Stimulated activated CD8-positive, alpha-beta memory T cell treated with anti-CD3 and anti-CD28 coated beads, Interleukin-15, amount 100 ng/mL, for 4 hours (primary cell): ENCODE measurements around the gene GRK5.
A peak's percentile ranks its signal among the peaks of the same experiment; 100 is the strongest.
"Not testable (repeated sequence)": the region's sequence is repeated elsewhere in the genome, so short reads cannot be mapped to it uniquely, and the experiment has no call there.

ENCODE experiments used
- DNase-seq, 2 donors: peaks; one replicate each; pipeline ENCODE4 v3.0.0-alpha.2; 2020; ENCODE audit warnings: low read depth in 2 of 2

Gene GRK5

GRCh38 chr10:119250641-119251314 is 43.4 kb downstream of the GRK5 start:
- no peak for DNase-seq

GRCh38 chr10:119251315-119251708 is 43.9 kb downstream of the GRK5 start:
- no peak for DNase-seq

GRCh38 chr10:119252051-119252465 is 44.7 kb downstream of the GRK5 start:
- no peak for DNase-seq

- DNase-seq, result no peak
Measured at GRCh38 chr10:119252470-119253151, 45.2 kb downstream of the GRK5 start.

GRCh38 chr10:119253433-119254174 is 46.2 kb downstream of the GRK5 start:
- DNase-seq, result no peak

GRCh38 chr10:119254335-119254734 is 47.0 kb downstream of the GRK5 start:
- no peak for DNase-seq

- no peak for DNase-seq
Measured at GRCh38 chr10:119256030-119256429, 48.7 kb downstream of the GRK5 start.

- DNase-seq, result no peak
Measured at GRCh38 chr10:119256897-119257296, 49.5 kb downstream of the GRK5 start.

GRCh38 chr10:119257899-119258419 is 50.6 kb downstream of the GRK5 start:
- DNase-seq, result no peak

- no peak for DNase-seq
Measured at GRCh38 chr10:119259345-119259744, 52.0 kb downstream of the GRK5 start.

- DNase-seq, result not testable (repeated sequence)
Measured at GRCh38 chr10:119261016-119261415, 53.6 kb downstream of the GRK5 start.

GRCh38 chr10:119263951-119264617 is 56.7 kb downstream of the GRK5 start:
- no peak for DNase-seq

GRCh38 chr10:119265691-119266090 is 58.3 kb downstream of the GRK5 start:
- DNase-seq, result no peak

- no peak for DNase-seq
Measured at GRCh38 chr10:119267384-119267783, 60.0 kb downstream of the GRK5 start.

GRCh38 chr10:119268428-119268827 is 61.1 kb downstream of the GRK5 start:
- no peak for DNase-seq

- peak; percentile 23 to 43 for DNase-seq
Measured at GRCh38 chr10:119268871-119269506, 61.6 kb downstream of the GRK5 start.

GRCh38 chr10:119269737-119270136 is 62.4 kb downstream of the GRK5 start:
- no peak for DNase-seq

GRCh38 chr10:119270762-119271366 is 63.5 kb downstream of the GRK5 start:
- DNase-seq, result peak; percentile 26 to 27

- DNase-seq, result not testable (repeated sequence)
Measured at GRCh38 chr10:119272338-119272734, 65.0 kb downstream of the GRK5 start.

- DNase-seq, result no peak
Measured at GRCh38 chr10:119272736-119273135, 65.4 kb downstream of the GRK5 start.

- DNase-seq, result no peak
Measured at GRCh38 chr10:119273413-119273812, 66.0 kb downstream of the GRK5 start.
